ENCODE data around the gene SFXN4. TPM values are rescaled to one million over a fixed set of nuclear protein-coding genes. Genes with fewer than 3 reads are reported as not detected.
A peak's percentile ranks its signal among the peaks of the same experiment; 100 is the strongest.

The SFXN4 gene
- total and polyA plus RNA-seq, 9 of the 15 experiments (the other 6 are each of a cell fraction or from before 2014, with no cell fraction given) = 40.1 to 97.8 (median 54.5) TPM

GRCh38 chr10:119090968-119091367 lies 74.5 kb downstream of the SFXN4 start (continued):
- TF ChIP-seq, protein P1, sequence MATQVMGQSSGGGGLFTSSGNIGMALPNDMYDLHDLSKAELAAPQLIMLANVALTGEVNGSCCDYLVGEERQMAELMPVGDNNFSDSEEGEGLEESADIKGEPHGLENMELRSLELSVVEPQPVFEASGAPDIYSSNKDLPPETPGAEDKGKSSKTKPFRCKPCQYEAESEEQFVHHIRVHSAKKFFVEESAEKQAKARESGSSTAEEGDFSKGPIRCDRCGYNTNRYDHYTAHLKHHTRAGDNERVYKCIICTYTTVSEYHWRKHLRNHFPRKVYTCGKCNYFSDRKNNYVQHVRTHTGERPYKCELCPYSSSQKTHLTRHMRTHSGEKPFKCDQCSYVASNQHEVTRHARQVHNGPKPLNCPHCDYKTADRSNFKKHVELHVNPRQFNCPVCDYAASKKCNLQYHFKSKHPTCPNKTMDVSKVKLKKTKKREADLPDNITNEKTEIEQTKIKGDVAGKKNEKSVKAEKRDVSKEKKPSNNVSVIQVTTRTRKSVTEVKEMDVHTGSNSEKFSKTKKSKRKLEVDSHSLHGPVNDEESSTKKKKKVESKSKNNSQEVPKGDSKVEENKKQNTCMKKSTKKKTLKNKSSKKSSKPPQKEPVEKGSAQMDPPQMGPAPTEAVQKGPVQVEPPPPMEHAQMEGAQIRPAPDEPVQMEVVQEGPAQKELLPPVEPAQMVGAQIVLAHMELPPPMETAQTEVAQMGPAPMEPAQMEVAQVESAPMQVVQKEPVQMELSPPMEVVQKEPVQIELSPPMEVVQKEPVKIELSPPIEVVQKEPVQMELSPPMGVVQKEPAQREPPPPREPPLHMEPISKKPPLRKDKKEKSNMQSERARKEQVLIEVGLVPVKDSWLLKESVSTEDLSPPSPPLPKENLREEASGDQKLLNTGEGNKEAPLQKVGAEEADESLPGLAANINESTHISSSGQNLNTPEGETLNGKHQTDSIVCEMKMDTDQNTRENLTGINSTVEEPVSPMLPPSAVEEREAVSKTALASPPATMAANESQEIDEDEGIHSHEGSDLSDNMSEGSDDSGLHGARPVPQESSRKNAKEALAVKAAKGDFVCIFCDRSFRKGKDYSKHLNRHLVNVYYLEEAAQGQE (IDR thresholded peaks at IDR 0.05; ENCODE audit: borderline replicate concordance) = no peak
- TF ChIP-seq, protein P1 (CRISPR knock-in tag; IDR thresholded peaks at IDR 0.05; ENCODE audit: low read depth) = no peak
- no peak for TF ChIP-seq PHF8 (IDR thresholded peaks at IDR 0.05; ENCODE audit: borderline replicate concordance, low read length)
- TF ChIP-seq NCOA4 (IDR thresholded peaks at IDR 0.05; ENCODE audit: partially characterized antibody) = no peak
- TF ChIP-seq GABPB1 (CRISPR knock-in tag; IDR thresholded peaks at IDR 0.05) = 0 out of 2 replicates have a peak, but pooled peaks have one; percentile 10
- no peak for TF ChIP-seq SIN3A (IDR thresholded peaks at IDR 0.05; ENCODE audit: borderline replicate concordance in 2 of 2, control insufficient read depth in 1 of 2, low read depth in 2 of 2, low read length in 2 of 2)
- TF ChIP-seq DACH1 (IDR thresholded peaks at IDR 0.05; ENCODE audit: partially characterized antibody) = peak; percentile 22
- no peak for TF ChIP-seq RBM14 (IDR thresholded peaks at IDR 0.05; ENCODE audit: borderline replicate concordance, insufficient read depth, low read depth, low read length)
- peak; percentile 66 to 76; a peak in 3 of 4 replicates for TF ChIP-seq KDM1A (IDR thresholded peaks at IDR 0.05)
- TF ChIP-seq KLF1 (tag; IDR thresholded peaks at IDR 0.05) = peak; percentile 80
- TF ChIP-seq SRSF7 (optimal IDR thresholded peaks at IDR 0.05; ENCODE audit: low read depth, low read length) = no peak
- TF ChIP-seq TAL1 (IDR thresholded peaks at IDR 0.05) = peak; percentile 63; the same call in 1 of the 2 replicates
- TF ChIP-seq, protein P2, sequence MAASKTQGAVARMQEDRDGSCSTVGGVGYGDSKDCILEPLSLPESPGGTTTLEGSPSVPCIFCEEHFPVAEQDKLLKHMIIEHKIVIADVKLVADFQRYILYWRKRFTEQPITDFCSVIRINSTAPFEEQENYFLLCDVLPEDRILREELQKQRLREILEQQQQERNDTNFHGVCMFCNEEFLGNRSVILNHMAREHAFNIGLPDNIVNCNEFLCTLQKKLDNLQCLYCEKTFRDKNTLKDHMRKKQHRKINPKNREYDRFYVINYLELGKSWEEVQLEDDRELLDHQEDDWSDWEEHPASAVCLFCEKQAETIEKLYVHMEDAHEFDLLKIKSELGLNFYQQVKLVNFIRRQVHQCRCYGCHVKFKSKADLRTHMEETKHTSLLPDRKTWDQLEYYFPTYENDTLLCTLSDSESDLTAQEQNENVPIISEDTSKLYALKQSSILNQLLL (CRISPR knock-in tag; IDR thresholded peaks at IDR 0.05; ENCODE audit: borderline replicate concordance) = no peak
- no peak for TF ChIP-seq FIP1L1 (IDR thresholded peaks at IDR 0.05; ENCODE audit: low read depth, low read length, poor library complexity, severe bottlenecking)
- peak; percentile 54; the same call in 1 of the 2 replicates for TF ChIP-seq CBFB (CRISPR knock-in tag; IDR thresholded peaks at IDR 0.05)
- TF ChIP-seq HDAC1 (IDR thresholded peaks at IDR 0.05) = peak in 1 of 2 experiments; percentile 48; a peak in 1 of 4 replicates
- TF ChIP-seq CBFA2T2 (conservative IDR thresholded peaks at IDR 0.05) = peak; percentile 66
- TF ChIP-seq FOSL1 (tag; conservative IDR thresholded peaks at IDR 0.05) = peak; percentile 79
- peak in 1 of 2 experiments; percentile 81; a peak in 2 of 4 replicates for TF ChIP-seq RCOR1 (IDR thresholded peaks at IDR 0.05; ENCODE audit: borderline replicate concordance in 1 of 2, low read depth in 2 of 2, low read length in 2 of 2)
